Lower leg skin (tissue), 3 donors: Measurements from ENCODE around the gene NBL1.

Experiments used
- POLR2A ChIP-seq, 2 donors: fragments of 450-650 bp; IDR thresholded peaks; one replicate each; pipeline ENCODE4 v1.6.1; 2016 to 2017; ENCODE audit warnings: antibody characterized with exemption in 2 of 2, mild to moderate bottlenecking in 1 of 2, moderate library complexity in 1 of 2
- TF ChIP-seq, protein P1 (sequence below), 3 donors: fragments of 450-650 bp; IDR thresholded peaks; one replicate each; pipeline ENCODE4 v1.5.1; 2016; ENCODE audit warnings: antibody characterized with exemption in 3 of 3, mild to moderate bottlenecking in 3 of 3, moderate library complexity in 2 of 3

DNA sequence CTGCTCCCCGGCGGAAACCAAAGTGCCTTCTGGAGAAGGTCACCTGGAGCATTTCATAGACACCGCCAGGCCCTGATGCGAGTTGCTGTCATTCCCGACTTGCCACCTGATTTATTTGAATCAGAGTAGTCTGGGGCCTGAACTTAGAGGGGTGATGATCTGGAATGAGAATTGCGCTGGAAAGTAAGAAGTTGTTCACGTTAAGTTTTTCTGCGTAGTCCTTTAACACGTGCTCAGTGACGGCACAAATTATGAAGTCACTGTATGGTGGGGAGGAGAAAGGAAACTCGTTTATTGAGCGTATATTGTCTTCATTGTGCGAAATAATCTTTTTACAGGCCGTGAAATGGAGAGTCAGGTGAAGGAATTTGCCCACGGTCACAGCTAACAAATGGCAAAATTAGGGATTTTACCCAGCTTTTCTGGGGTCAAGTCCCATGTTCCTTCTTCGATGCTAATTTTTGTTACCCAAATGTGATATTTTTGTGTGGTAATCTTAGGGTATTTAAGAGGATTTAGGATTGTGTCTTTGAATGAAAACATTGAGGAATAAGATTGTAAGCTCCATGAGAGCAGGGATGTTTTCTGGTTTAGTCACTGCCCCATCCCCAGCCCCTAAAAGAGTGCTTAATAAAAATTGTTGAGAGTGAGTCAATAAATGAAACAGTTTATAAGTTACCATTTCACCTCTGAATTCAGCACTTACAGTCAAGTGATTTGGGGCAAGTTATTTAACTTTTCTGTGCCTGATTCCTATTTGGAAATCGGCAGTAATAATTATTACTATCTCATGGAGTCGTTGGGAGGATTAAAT, 46.4 kb upstream of the NBL1 start:
- TF ChIP-seq, protein P1, sequence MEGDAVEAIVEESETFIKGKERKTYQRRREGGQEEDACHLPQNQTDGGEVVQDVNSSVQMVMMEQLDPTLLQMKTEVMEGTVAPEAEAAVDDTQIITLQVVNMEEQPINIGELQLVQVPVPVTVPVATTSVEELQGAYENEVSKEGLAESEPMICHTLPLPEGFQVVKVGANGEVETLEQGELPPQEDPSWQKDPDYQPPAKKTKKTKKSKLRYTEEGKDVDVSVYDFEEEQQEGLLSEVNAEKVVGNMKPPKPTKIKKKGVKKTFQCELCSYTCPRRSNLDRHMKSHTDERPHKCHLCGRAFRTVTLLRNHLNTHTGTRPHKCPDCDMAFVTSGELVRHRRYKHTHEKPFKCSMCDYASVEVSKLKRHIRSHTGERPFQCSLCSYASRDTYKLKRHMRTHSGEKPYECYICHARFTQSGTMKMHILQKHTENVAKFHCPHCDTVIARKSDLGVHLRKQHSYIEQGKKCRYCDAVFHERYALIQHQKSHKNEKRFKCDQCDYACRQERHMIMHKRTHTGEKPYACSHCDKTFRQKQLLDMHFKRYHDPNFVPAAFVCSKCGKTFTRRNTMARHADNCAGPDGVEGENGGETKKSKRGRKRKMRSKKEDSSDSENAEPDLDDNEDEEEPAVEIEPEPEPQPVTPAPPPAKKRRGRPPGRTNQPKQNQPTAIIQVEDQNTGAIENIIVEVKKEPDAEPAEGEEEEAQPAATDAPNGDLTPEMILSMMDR (IDR thresholded peaks at IDR 0.05) = no peak
- no peak for TF ChIP-seq POLR2A (IDR thresholded peaks at IDR 0.05)
